GM18951 (cell line): ENCODE measurements around the gene SCLY.
"Not testable (repeated sequence)": the region's sequence is repeated elsewhere in the genome, so short reads cannot be mapped to it uniquely, and the experiment has no call there.

ENCODE experiments used
- POLR2A ChIP-seq: IDR thresholded peaks from 4 replicates; pipeline ENCODE4 v1.6.1; 2011; ENCODE audit warnings: mild to moderate bottlenecking; ENCODE audit not compliant: insufficient read length, insufficient read depth; ENCODE audit errors: extremely low read depth
- in situ Hi-C: fragments of 300-500 bp; cut with MboI; formaldehyde crosslinking; loops from one replicate; pipeline ENCODE4 v1.12.0; 2022; ENCODE audit warnings: low sequenced_read_pairs, mixed read lengths, inconsistent platforms; ENCODE audit not compliant: unreplicated experiment

Gene SCLY

DNA sequence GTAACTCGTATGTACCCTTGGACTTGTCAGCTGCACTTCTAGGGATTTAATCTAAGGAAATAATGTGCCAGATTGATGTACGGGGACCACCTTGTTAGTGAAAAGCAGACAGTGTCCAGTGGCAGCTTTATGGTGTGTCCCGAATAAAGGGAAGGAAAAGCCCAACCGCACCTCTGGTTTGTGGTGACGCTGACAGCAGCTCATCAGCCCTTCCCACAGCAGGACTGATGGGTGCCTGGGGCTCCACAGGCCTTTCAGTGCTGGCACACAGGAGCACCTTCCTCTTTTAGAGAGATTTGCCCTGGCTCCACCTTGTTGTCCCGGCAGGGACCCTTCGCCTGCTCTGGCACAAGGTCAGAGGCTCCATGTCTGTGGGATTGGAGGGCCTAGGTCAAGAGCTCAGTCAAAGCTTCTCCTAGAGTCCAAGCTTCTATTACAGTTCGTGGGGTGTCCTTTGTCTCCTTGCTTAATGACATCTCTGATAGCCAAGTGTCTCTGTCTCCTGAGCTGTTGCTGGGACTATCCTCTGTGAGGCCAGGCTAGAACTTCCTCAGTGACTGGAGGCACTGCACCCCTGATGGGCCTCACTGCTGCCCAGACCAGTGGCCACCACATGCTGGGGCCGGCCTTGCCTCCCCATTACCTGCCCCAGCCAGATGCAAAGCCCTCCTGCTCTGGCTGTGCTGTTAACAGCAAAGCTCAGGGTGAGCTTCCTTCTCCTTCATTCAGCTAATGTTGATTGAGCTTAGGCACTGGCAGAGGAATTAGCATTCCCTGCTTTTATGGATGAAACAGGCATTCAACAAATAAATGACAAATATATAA lies 33.0 kb upstream of the SCLY start:
- in situ Hi-C loops: no loop called here
- no peak for TF ChIP-seq POLR2A

DNA sequence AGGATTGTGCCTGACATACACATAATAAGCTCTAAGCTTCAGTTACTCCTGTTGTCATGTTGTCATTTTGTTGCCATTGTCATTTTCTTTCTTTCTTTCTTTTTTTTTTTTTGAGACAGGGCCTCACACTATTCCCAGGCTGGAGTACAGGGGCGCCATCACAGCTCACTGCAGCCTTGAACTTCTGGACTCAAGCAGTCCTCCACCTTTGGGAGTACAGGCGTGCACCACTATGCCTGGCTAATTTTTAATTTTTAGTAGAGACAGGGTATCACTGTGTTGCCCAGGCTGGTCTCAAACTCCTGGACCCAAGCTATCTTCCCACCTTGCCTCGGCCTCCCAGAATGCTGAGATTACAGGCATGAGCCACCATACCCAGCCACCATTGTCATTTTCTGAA lies 30.9 kb upstream of the SCLY start:
- in situ Hi-C loops: no loop called here

DNA sequence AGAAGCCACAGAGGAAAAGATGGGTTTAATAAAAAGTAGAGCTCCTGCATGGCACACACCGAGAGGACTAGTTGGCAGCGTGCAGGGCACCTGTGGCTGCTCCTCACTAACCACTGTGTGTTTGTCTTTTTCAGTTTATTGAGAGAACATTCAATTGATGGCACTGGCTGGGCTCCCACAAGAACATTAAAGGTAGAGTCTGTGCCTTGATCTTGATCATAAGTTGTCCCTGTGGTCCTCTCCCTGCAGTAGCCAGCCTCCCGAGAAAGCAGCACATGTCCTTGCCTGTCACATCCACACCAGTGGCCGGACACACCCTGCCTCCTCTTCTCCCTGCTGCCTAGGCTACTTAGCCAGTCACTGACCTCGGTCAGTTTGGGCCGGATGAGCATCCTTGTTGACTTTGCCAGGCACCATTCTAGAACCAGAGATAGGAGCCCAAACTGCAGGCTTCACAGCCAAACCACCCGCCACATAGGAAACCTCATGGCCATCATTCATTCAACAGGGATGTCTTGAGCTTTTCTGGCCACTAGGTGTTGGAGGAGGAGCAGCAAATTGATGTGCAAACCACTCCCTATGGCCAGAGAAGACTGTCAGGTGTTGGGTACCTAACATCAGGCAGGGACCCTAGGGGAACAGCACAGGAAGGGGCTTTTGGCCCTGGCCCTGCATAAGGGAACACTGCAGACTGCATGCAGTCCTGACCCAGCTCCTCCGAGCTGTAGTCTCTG lies 30.2 kb upstream of the SCLY start:
- in situ Hi-C loops: no loop called here
- no peak for TF ChIP-seq POLR2A

More for the DNA sequence above, 30.9 kb upstream of the SCLY start:
- TF ChIP-seq POLR2A: no peak

DNA sequence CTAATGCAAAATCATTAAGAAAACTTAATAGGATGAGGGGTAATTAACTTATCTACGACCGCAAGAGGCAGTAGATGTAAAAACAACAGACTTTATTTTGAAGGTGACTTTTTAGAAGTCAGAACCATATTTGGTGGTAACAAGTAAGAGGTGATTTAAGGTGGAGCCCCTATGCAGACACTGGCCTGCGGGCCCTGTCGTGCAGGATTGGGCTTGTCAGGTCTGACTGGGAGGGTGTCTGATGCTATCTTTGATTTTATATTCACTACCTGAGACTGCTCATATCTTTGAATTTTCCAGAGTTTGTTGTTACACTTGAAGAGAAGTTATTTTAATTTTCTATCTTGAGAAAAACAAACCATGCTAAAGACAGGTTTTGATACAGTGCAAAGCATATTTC lies 29.1 kb upstream of the SCLY start:
- TF ChIP-seq POLR2A: no peak
- in situ Hi-C loops: no loop called here

DNA sequence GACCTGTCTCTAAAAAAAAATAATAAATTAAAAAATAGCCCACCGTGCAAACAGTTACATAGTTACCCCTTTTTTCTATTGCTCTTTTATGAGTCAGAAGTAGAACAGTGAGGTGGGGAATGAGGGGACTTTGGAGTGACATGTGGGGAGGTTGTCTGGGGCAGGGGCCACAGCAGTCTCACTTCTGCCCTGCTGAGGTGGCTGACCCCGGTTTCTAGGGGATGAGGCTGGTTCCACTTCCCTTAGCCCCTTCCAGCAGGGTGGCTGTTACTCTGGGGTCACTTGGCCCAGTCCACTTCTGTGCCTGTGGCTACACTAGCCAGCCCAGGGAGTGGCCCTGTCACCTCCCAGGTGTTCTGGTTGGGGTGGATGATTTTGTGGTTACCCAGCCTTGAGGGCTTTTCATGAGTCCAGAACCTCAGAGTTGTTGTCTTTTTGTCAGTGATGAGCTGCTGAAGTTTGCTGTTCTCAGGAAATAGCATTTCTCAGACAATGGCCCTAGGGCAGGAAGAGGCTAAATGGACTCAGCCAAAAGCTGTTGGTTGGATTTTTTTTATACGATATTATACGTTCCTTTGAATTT lies 28.0 kb upstream of the SCLY start:
- in situ Hi-C loops: no loop called here
- TF ChIP-seq POLR2A: no peak

DNA sequence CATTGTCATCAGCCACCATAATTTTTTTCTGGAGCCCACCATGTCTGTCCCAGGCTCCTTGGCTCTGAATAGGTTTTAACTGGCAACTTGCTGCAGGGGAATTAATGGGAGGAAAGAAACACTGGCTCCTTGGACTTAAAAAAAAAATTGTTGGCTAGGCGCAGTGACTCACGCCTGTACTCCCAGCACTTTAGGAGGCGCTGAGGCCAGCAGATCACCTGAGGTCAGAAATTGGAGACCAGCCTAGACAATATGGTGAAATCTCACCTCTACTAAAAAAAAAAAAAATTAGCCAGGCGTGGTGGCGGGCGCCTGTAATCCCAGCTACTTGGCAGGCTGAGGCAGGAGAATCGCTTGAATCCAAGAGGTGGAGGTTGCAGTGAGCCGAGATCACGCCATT lies 26.8 kb upstream of the SCLY start:
- in situ Hi-C loops: not testable (repeated sequence)

DNA sequence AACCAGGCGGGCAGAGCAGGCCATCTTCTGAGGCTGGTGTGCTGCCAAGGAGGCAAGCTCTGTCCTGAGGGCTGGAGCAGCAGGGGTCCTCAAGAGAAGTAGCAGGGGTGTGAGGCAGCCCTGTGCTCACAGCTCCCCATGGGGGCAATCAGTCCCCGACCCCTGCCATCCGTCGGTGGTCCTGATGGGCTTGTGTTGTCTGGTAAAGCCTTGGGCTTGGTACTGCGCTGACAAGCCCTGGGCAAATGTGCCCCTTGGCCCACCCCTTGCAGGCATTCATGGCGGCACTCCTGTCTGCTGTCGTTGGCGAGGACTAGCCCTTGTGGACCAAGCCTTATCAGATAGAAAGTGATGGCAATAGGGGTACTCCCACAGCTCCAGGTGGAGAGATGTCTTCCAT lies 22.6 kb upstream of the SCLY start:
- no peak for TF ChIP-seq POLR2A
- in situ Hi-C loops: no loop called here

DNA sequence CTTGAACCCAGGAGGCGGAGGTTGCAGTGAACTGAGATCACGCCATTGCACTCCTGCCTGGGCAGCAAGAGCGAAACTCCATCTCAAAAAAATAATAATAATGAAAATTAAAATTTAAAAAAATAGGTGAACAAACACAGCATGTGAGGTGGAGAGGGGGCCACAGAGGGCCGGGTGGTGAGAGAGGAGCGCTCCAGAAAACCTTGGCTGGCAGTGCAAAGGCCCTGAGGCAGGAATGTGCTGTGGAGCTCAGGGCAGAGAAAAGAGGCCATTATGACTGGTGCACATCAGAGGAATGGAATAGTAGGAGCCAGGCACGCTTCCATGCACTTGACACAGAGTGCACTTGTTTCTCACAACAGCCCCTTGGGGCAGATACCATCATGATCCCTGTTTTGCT lies 21.6 kb upstream of the SCLY start:
- in situ Hi-C loops: no loop called here
- no peak for TF ChIP-seq POLR2A

DNA sequence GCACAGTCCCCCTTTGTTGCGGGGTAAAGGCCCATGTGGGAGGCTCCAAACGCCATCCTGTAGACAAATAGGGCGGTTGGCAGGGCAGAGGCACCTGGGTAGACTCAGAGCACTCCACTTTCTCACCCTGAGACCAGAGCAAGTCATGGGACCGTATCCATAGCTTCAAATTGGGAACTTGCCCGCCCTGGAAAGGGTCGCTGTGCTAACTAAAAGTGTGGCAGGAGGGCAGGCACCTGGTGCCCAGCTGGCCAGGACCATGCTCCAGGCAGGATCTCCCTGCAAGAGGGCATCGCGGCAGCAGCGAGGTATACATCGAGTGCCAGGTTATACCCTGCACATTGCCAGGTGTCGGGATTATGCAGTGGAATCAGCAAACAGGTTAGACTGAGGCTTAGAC lies 20.8 kb upstream of the SCLY start:
- in situ Hi-C loops: no loop called here
- no peak for TF ChIP-seq POLR2A

DNA sequence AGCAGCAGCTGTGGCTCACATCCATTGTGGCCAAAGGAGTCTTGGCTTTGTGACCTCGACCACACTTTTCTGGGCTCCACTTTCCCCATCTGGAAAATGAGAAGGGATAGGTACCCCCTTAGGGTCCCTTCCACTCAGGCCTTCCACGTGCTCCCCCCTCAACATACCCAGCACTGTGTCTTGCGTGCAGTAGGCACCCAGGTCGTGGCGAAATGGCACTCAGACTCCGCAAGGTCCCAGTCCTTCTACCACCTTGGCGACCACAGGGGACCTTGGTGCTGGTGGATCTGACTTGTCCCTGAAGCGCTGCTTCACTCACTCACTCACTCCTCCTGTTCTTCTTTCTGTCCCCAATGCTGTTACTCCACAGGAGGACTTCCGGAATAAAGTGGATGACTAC lies 19.9 kb upstream of the SCLY start:
- in situ Hi-C loops: no loop called here
- TF ChIP-seq POLR2A: no peak

DNA sequence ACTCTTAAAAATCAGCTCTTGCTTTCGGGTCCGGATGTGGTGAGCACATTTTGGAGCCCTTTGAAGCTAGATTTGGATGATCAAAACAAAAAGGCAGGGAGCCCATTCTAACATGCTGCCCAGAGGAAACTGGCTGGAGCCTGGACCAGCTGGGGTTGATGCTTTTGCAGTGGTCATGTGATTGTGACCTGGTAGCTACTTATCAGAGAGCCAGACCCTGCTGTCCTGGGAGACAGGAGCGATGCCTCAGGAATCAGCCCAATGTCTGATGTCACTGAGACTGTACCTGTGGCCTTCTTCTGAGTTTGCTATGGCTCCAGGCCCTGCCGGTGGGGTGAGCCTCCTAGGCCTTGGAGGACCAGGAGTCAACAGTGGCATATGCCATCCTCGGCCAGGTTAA lies 18.7 kb upstream of the SCLY start:
- TF ChIP-seq POLR2A: no peak
- in situ Hi-C loops: no loop called here

DNA sequence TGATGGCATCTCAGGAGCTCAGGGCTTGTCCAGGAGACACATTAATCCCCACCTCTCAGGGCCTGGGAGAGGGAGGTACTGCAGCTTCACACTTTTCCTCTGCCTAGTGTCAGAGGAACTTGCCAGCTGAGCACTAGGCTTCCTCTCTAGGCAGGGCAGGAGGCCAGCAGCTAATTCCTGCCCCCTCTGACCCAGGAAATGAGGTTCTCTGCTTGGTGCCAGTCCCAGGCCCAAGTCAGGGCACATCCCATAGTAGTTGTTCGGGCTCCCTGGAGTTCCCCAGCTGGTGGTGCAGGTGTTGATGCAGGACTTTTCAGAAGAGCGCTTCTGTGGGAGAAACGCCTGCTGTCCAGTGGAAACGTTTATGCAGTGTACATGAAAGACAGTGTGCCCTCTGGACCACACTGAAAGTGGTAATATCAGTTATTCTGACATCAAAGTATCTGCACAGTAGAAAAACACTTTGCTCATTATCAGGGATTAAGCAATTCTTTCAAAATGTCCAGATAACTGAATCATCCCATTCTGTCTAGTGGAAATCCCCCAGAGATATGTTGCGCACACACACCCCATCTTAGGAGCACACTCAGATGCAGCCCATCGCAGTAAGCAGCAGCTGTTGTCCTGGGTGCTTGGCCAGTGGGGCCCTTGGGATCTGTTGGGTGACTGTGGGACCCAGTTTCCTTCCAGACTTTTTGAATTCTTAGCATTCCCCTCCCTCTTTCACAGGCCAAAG lies 17.8 kb upstream of the SCLY start:
- no peak for TF ChIP-seq POLR2A
- in situ Hi-C loops: no loop called here

DNA sequence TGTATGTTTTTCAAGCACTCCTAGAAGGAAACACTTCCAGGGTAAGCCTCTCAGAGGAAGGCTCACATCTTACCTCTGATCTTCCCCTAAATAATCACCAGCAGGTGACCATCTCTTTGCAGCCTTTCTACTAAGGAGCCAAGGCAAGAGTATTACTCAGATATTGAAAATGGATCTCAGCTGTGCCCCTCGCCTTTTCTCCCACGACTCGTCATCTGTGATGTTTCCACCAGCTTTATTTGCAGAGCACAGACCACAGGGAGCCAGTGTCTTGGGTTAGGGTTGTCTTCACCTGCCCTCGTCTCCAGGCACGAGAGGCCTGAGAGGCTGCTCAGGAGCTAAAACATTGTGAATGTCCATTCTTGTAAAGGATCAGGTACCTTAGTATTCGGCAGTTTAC lies 16.9 kb upstream of the SCLY start:
- TF ChIP-seq POLR2A: no peak
- in situ Hi-C loops: no loop called here
